Activated CD4-positive, alpha-beta T cell treated with anti-CD3 and anti-CD28 coated beads, Interleukin-2, amount 50 U/mL, for 1 hour (primary cell): ENCODE data around the gene CEACAM4.
"Not testable (repeated sequence)": the region's sequence is repeated elsewhere in the genome, so short reads cannot be mapped to it uniquely, and the experiment has no call there.

Experiments used
- DNase-seq: peaks from one replicate; pipeline ENCODE4 v3.0.0-alpha.2; 2020

CEACAM4 gene

GRCh38 chr19:41582577-41583182 is 44.2 kb downstream of the CEACAM4 start:
- DNase-seq, result not testable (repeated sequence)

- not testable (repeated sequence) for DNase-seq
These were observed 45.8 kb downstream of the CEACAM4 start for GRCh38 chr19:41581068-41581467.

GRCh38 chr19:41578886-41579285 is 48.0 kb downstream of the CEACAM4 start:
- DNase-seq, result no peak

- DNase-seq, result no peak
These were observed 49.0 kb downstream of the CEACAM4 start for GRCh38 chr19:41577833-41578232.

- DNase-seq, result no peak
These were observed 49.6 kb downstream of the CEACAM4 start for GRCh38 chr19:41577144-41577830.

GRCh38 chr19:41575998-41576397 is 50.9 kb downstream of the CEACAM4 start, which contains the start of gene CEACAM21:
Gene CEACAM21 (plus strand): TSS chr19:41576166. CDS start chr19:41576275, 109 bp downstream.
- peak; percentile 33 for DNase-seq

GRCh38 chr19:41570639-41571112 is 56.2 kb downstream of the CEACAM4 start:
- peak; percentile 86 for DNase-seq

GRCh38 chr19:41570179-41570578 is 56.7 kb downstream of the CEACAM4 start:
- DNase-seq, result no peak

- DNase-seq, result no peak
These were observed 57.3 kb downstream of the CEACAM4 start for GRCh38 chr19:41569481-41570150.
